Testis (tissue), 2 donors: ENCODE results near the gene PRKCA.

Experiments
- CTCF ChIP-seq, 3 experiments: fragments of 450-650 bp in 2 of 3; fragments of 200-600 bp in 1 of 3; sonication (generic) in 1 of 3; IDR thresholded peaks; one replicate each; pipeline ENCODE4 v1.5.1; 2016 to 2019; ENCODE audit warnings: antibody characterized with exemption in 3 of 3, mild to moderate bottlenecking in 2 of 3, moderate library complexity in 1 of 3
- POLR2A ChIP-seq: fragments of 450-650 bp; IDR thresholded peaks from one replicate; pipeline ENCODE4 v1.6.1; 2017; ENCODE audit warnings: antibody characterized with exemption, mild to moderate bottlenecking, moderate library complexity

GRCh38 chr17:66304304-66305174, 2.1 kb downstream of the PRKCA start:
- TF ChIP-seq POLR2A (no peak), CTCF (IDR thresholded peaks at IDR 0.05) (no peak)
